Chondrocyte (in vitro differentiated cells): Measurements from ENCODE around the gene BTBD6. TPM values are rescaled to one million over a fixed set of nuclear protein-coding genes. Genes with fewer than 3 reads are reported as not detected.

Source experiments
- DNase-seq: peaks from one replicate; pipeline ENCODE4 v3.0.0; 2021; ENCODE audit warnings: mixed read lengths, low spot score
- H3K27ac Mint-ChIP-seq: one replicate; pipeline ENCODE4 v1.8.0; 2021; ENCODE audit warnings: mild to moderate bottlenecking, moderate library complexity, mixed read lengths; ENCODE audit not compliant: unreplicated experiment
- H3K27me3 Mint-ChIP-seq: 2 replicates; pipeline ENCODE4 v1.8.0; 2021; ENCODE audit warnings: low read depth, mixed read lengths
- H3K36me3 Mint-ChIP-seq: 2 replicates; pipeline ENCODE4 v1.8.0; 2021; ENCODE audit warnings: low read depth, mixed read lengths
- H3K4me1 Mint-ChIP-seq: 2 replicates; pipeline ENCODE4 v1.8.0; 2021; ENCODE audit warnings: low read depth, mild to moderate bottlenecking, mixed read lengths
- H3K4me3 Mint-ChIP-seq: one replicate; pipeline ENCODE4 v1.8.0; 2021; ENCODE audit warnings: mild to moderate bottlenecking, moderate library complexity, mixed read lengths; ENCODE audit not compliant: unreplicated experiment
- H3K9me3 Mint-ChIP-seq: 2 replicates; pipeline ENCODE4 v1.8.0; 2021; ENCODE audit warnings: low read depth, mixed read lengths
- CTCF ChIP-seq: fragments of 200-600 bp; sonication (generic); IDR thresholded peaks from 2 replicates; pipeline ENCODE4 v1.5.0; 2021; ENCODE audit warnings: antibody characterized with exemption, mild to moderate bottlenecking, moderate library complexity
- total RNA-seq: library from RNA; stranded (reverse); gene quantifications from 3 replicates; pipeline ENCODE4 v1.2.1, GENCODE V29; 2021

BTBD6 gene
- total RNA-seq, 1 donor from 2014 or later, result 54.3 TPM

GRCh38 chr14:105215602-105216001, 32.7 kb upstream of the BTBD6 start:
- Mint-ChIP-seq H3K4me1 (no peaks in the 10 kb centered on the region), H3K27me3 (no peaks in the 10 kb centered on the region), H3K4me3 (no peak overlapping the region), H3K27ac (no peak overlapping the region), H3K36me3 (peaks cover 9% of the 10 kb centered on the region), H3K9me3 (no peaks in the 10 kb centered on the region)
- TF ChIP-seq CTCF, result no peak
- no peak for DNase-seq

GRCh38 chr14:105216490-105217247, 31.7 kb upstream of the BTBD6 start:
- Mint-ChIP-seq H3K4me3 (no peak overlapping the region), H3K9me3 (no peaks in the 10 kb centered on the region)

GRCh38 chr14:105217774-105218173, 30.6 kb upstream of the BTBD6 start:
- no peaks in the 10 kb centered on the region for H3K4me1 Mint-ChIP-seq
- no peak overlapping the region for H3K4me3 Mint-ChIP-seq
- no peak for TF ChIP-seq CTCF
- H3K27ac Mint-ChIP-seq, result no peak overlapping the region
- no peaks in the 10 kb centered on the region for H3K9me3 Mint-ChIP-seq
- H3K27me3 Mint-ChIP-seq, result no peaks in the 10 kb centered on the region
- DNase-seq, result no peak
- H3K36me3 Mint-ChIP-seq, result peaks cover 8% of the 10 kb centered on the region

More at GRCh38 chr14:105216490-105217247, 31.7 kb upstream of the BTBD6 start:
- DNase-seq, result no peak
- Mint-ChIP-seq H3K27ac (no peak overlapping the region), H3K27me3 (no peaks in the 10 kb centered on the region), H3K4me1 (no peaks in the 10 kb centered on the region), H3K36me3 (peaks cover 9% of the 10 kb centered on the region)
- TF ChIP-seq CTCF, result no peak

- DNase-seq, result no peak
- Mint-ChIP-seq H3K27ac (no peak overlapping the region), H3K9me3 (no peaks in the 10 kb centered on the region), H3K4me3 (no peak overlapping the region), H3K27me3 (no peaks in the 10 kb centered on the region), H3K4me1 (no peaks in the 10 kb centered on the region), H3K36me3 (peaks cover 8% of the 10 kb centered on the region)
- TF ChIP-seq CTCF, result no peak
Observed at GRCh38 chr14:105218611-105219010, 29.7 kb upstream of the BTBD6 start.

GRCh38 chr14:105219043-105219612, 29.2 kb upstream of the BTBD6 start:
- Mint-ChIP-seq H3K4me1 (no peaks in the 10 kb centered on the region), H3K4me3 (no peak overlapping the region), H3K27me3 (no peaks in the 10 kb centered on the region), H3K36me3 (peaks cover 8% of the 10 kb centered on the region), H3K9me3 (no peaks in the 10 kb centered on the region), H3K27ac (no peak overlapping the region)
- no peak for TF ChIP-seq CTCF
- DNase-seq, result no peak
